ENCODE measurements around the gene SYPL2.
"Not testable (repeated sequence)": the region's sequence is repeated elsewhere in the genome, so short reads cannot be mapped to it uniquely, and the experiment has no call there.

The SYPL2 gene

DNA sequence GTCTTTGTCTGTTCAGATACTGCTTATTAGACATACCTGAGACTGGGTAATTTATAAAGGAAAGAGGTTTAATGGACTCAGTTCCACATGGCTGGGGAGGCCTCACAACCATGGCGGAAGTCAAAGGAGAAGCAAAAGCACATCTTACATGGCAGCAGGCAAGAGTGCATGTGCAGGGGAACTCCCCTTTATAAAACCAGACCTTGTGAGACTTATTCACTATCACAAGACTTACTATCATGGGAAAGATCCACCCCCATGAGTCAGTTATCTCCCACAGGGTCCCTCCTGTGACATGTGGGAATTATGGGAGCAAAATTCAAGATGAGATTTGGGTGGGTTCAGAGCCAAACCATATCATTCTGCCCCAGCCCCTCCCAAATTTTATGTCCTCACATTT lies 33.0 kb upstream of the SYPL2 start:
- H3K4me3 ChIP-seq (ENCODE audit: control insufficient read depth, low read depth, low read length): no peak overlapping the region
- TF ChIP-seq, protein P1, sequence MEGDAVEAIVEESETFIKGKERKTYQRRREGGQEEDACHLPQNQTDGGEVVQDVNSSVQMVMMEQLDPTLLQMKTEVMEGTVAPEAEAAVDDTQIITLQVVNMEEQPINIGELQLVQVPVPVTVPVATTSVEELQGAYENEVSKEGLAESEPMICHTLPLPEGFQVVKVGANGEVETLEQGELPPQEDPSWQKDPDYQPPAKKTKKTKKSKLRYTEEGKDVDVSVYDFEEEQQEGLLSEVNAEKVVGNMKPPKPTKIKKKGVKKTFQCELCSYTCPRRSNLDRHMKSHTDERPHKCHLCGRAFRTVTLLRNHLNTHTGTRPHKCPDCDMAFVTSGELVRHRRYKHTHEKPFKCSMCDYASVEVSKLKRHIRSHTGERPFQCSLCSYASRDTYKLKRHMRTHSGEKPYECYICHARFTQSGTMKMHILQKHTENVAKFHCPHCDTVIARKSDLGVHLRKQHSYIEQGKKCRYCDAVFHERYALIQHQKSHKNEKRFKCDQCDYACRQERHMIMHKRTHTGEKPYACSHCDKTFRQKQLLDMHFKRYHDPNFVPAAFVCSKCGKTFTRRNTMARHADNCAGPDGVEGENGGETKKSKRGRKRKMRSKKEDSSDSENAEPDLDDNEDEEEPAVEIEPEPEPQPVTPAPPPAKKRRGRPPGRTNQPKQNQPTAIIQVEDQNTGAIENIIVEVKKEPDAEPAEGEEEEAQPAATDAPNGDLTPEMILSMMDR (IDR thresholded peaks at IDR 0.05; ENCODE audit: control insufficient read depth, insufficient read depth, low read depth, low read length, missing control alignments): no peak
- no peak for DNase-seq (ENCODE audit: low read depth)

DNA sequence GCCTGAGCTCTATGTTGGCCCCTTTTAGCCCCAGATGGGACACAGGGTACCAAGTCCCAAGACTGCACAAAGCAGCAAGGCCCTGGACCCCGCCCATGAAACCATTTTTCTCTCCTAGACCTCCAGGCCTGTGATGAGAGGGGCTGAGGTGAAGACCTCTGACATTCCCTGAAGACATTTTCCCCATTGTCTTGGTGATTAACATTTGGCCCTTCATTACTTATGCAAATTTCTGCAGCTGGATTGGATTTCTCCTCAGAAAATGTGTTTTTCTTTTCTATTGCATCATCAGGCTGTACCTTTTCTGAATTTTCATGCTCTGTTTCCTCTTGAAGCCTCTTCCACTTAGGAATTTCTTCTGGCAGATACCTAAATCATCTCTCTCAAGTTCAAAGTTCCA lies 31.9 kb upstream of the SYPL2 start:
- TF ChIP-seq, protein P1 (IDR thresholded peaks at IDR 0.05; ENCODE audit: control insufficient read depth, insufficient read depth, low read depth, low read length, missing control alignments): no peak
- no peak overlapping the region for H3K4me3 ChIP-seq (ENCODE audit: control insufficient read depth, low read depth, low read length)
- no peak for DNase-seq (ENCODE audit: low read depth)

DNA sequence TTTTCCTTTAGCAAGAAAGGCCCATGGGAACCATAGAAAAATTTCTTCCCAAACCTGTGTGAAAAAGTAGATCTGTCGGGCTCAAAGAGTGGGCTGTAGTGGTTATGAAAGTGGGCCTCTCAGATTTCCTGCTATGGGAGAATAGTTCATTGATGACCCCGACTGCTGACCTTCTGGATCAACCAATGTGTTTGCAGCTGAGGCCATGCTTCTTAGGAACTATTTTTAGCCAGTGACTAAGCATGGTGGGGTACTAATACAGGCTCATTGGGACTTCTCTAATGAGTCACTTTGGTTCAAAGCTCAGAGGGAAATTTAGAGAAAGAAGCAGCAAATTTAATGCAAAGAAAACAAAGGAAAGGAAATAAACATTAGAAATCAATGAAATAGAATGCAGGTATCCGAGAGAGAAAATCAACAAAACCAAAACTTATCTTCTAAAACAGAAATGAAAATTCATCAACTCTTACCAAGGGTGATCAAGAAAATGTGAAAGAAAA lies 27.5 kb upstream of the SYPL2 start:
- peak; percentile 88 for DNase-seq (ENCODE audit: low read depth)
- no peak overlapping the region for H3K4me3 ChIP-seq (ENCODE audit: control insufficient read depth, low read depth, low read length)
- TF ChIP-seq, protein P1 (IDR thresholded peaks at IDR 0.05; ENCODE audit: control insufficient read depth, insufficient read depth, low read depth, low read length, missing control alignments): no peak

DNA sequence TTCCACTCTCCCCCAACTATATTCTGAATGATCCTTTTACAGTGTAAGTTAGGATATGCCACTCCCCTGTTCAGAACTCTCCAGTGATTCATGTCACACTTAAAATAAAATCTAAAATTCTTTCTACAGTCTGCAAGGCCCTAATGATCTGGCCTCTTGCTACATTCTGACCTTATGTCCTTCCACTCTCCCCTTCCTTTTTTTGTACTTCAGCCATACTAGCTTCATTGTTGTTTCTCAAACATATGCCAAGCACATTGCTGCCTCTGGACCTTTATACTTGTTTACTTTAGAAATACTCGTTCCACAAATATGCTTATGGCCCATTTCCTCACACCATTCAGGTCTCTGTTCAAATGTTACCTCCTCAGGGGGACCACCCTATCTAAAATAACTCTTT lies 25.3 kb upstream of the SYPL2 start:
- H3K4me3 ChIP-seq (ENCODE audit: control insufficient read depth, low read depth, low read length): no peak overlapping the region
- peak; percentile 45 for DNase-seq (ENCODE audit: low read depth)
- TF ChIP-seq, protein P1 (IDR thresholded peaks at IDR 0.05; ENCODE audit: control insufficient read depth, insufficient read depth, low read depth, low read length, missing control alignments): no peak

DNA sequence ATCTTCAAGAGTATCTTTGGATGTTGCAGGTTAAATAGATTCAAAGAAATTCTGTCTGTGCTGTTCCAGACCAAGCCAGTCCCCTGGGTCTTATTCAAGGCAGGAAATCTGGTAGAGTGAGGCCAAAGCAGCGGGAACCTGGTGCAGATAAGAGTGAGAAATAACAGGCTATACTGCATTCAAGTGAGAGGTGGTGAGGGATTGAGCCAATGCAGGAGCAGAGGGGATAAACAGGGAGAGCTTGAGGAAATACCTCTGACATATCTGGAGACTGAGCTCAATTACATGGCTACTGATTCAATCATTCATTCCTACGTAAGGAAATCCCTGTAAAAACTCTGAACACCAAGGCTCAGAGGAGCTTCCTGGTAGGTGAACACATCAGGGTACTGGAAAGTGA lies 22.9 kb upstream of the SYPL2 start:
- TF ChIP-seq, protein P1 (IDR thresholded peaks at IDR 0.05; ENCODE audit: control insufficient read depth, insufficient read depth, low read depth, low read length, missing control alignments): no peak
- no peak for DNase-seq (ENCODE audit: low read depth)
- H3K4me3 ChIP-seq (ENCODE audit: control insufficient read depth, low read depth, low read length): no peak overlapping the region

DNA sequence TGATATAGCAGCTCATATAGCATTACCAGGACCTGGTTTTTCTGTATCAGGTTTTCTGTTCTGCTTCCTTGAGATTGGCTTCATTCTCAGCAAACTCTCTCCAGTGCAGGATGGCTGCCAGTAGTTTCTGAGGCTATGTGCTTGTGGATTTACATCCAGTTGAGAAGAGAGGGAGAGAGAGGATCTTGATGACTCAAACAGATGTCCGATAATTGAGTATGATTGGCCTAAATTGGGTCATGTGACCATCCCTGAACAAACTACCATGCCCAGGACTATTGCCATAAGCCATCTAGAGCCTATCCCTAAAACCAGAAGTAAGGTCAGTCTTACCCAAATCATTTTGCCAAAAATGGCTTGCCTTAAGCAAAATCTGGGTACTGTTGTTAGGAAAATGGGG lies 22.0 kb upstream of the SYPL2 start:
- H3K4me3 ChIP-seq (ENCODE audit: control insufficient read depth, low read depth, low read length): no peak overlapping the region
- TF ChIP-seq, protein P1 (IDR thresholded peaks at IDR 0.05; ENCODE audit: control insufficient read depth, insufficient read depth, low read depth, low read length, missing control alignments): no peak

DNA sequence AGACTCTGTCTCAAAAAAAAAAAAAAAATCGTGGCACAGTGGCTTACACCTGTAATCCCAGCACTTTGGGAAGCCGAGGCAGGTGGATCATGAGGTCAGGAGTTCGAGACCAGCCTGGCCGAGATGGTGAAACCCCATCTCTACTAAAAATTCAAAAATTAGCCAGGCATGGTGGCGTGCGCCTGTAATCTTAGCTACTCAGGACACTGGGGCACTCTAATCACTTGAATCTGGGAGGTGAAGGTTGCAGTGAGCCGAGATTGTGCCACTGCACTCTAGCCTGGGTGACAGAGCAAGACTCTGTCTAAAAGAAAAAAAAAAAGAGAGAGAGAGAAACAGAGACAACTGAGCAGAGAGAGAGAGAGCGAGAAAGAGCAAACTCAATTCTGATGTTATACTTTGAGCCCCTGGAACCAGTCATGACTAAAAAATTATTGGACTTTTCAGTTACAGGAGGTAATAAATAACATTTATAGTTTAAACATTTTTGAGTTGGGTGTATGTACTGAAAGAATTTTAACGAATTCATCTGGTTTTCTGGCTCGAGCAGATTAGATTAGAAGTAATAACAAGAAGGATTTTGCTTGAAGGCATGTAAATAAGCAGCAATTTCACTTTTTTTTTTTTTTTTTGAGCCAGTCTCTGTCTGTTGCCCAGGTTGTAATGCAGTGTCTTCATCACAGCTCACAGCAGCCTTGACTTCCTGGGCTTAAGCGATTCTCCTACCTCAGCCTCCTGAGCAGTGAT lies 20.2 kb upstream of the SYPL2 start:
- not testable (repeated sequence) for H3K4me3 ChIP-seq (ENCODE audit: control insufficient read depth, low read depth, low read length)
- peak; percentile 92 for DNase-seq (ENCODE audit: low read depth)

More for the DNA sequence above, 22.0 kb upstream of the SYPL2 start:
- no peak for DNase-seq (ENCODE audit: low read depth)

All from AG09309 (cell line).